Iris pigment epithelial cell (primary cell): ENCODE results near the gene PDGFB.

Experiments used
- DNase-seq: peaks from one replicate; pipeline ENCODE4 v3.0.0-alpha.2; 2011; ENCODE audit warnings: low read depth

The PDGFB gene

DNA sequence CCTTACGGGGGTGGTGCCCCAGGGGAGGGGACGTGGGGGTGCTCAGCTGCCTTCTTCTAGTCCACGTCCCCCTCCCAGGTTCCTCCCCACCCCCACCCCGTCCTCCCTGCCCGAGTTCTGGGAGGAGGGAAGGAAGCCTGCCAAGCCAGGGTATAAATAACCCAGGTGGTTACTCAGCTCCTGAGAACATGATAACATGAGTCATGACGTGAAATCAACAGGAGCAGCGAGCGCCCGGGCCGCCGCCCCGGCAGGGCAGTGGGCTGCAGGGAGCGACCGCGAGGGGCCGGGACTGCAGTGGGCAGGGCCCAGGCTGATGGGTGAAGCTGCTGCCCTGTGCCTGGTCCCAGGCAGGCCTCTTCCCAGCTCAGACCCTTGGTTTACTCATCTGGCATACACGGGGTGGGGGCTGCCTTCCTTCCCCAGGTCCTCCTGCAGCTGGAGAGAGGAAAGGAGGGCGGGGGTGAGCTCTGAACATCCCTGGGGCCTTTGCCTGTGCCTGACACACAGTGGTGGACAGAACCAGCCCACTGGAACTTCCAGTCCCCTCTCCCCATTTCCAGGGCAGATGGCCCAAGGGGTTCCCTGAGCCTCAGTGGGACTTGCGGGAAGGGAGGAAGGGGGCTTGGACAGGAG is 8.8 kb upstream of the PDGFB start:
- DNase-seq = peak; percentile 87

DNA sequence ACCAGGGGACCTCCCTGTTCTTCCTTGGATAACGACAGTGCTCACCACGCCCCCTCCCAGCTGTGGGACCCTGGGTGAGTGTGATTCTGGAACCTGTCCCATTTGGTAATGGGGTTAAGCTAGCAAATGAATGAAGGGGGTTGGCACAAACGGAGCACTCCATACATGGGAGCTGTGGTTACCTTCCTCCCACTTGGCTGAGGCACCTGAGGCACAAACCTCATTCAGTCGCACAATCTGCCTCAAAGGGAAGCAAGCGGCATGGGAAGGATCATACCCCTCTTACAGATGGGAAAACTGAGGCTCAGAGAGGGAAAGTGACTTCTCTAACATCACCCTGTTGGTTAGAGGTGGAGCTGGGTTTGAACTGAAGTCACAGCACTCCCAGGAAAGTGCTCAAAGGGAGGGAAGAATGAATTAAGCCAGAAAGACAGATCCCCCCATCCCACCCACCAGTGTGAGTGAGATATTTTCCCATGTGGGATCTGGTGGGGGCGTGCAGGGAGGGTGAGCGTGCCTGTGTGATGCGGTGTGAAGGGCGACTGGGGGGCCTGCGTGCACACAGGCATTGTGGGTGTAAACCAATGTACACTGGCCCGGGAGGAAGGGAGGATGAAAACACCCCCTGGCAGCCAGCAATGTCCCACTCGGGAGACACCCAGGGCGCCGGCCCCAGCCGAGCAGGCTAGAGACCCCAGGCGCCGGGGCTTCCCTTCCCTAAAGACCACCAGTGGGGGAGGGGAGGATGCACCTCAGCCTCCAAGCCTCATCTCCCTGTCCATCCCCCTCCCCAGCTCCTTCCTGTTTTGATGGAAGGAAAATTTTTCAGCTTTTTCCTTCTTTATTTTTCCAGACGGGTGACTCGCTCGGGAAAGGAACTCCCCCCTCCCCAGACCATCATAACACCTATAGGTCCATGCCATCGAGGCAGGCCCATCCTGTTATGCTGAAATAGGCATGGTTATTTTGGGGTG is 8.0 kb upstream of the PDGFB start:
- DNase-seq = no peak

DNA sequence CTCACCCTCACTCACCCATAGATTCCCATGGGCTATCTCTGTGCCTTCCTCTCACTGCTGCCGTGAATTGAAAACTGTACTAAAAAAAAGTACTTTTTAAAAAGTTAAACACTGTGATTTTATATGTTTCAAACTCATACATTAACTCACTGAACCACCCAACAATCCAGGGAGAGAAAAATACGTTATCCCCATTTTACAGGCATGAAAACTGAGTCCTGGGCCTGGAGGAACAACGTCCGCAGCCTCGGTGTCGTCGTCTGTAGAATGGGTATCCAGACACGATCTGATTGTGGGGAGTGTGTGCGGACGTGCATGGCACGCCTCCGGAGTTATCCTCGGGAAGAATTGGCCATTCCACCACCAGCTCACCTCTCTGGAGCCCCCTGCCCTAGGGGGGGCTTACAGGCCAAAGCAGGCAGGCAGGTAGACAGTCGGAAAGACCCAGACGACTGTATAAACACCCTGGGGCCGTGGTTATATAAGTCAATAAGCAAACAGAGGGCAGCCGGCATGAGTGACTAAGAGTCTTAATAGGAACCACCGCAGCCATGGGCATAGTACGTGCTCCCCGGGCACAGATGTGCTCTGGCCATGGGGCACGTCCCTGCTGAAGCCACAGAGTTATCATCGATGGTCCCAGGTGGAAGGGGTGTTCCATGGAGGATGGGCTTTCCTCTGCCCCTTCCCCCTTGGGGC is 7.1 kb upstream of the PDGFB start:
- no peak for DNase-seq

DNA sequence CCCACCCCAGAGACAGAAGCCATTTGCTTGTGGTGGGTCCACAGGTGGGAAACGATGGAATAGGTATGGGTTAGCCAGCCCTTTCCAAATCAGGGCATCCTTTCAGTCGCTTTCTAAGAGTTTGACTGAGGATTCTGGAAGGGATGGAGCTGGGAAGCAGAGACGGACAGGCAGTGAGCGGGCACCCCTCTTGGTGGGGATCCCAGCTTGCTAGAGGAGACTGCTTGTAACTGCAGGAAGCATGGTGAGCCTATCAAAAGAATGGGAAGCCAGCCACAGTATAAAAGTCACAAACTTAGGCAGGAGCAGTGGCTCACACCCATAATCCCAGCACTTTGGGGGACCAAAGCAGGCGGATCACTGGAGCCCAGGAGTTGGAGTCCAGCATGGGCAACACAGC is 6.1 kb upstream of the PDGFB start:
- no peak for DNase-seq

- DNase-seq = no peak
These were observed 5.3 kb upstream of the PDGFB start for GRCh38 chr22:39250131-39250530.

DNA sequence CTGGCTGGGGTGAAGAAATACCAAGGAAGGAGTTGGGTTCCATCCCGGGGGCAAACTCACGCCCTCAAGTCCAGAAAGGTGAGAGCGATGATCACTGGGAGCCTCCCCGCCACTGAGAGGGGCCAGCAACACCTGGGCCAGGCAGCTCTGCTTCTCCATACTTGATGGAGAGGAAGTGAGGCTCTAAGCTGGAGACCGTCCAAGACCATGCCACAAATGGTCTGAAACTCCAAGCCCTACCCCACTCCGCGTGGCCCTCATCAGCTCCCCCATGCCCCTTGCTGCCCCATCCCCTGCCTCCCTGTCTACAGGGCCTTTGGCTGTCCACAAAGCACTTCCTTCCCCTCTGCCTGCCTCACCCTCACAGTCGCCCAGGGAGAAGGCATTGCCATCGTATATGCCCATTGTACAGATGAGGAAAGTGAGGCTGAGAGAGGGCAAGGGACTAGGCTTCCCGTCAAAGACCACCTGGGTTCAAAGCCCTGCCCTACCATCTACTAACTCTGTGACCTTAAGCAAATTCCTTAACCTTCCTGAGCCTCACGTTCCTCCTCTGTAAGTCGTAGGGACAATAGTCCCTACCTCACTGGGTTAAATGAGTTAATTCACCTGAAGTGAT is 4.4 kb upstream of the PDGFB start:
- no peak for DNase-seq

DNA sequence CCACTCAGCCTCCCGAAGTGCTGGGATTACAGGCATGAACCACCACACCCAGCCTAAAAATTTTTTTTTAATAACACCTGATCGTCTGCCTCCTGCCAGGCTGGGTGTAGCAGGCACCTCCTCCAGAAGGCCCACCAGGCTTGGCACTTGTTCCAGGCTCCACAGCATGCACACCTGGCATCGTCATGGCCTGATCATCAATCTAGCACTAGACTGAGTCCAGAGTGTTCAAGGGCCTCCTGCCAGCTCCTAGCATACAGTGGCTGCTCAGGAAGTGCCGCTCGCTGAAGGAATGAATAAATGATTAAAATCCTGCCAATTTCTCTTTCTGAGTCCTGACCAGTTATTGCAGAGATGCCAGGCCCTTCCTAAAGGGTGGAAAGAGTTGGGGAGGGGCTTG is 3.5 kb upstream of the PDGFB start:
- no peak for DNase-seq

DNA sequence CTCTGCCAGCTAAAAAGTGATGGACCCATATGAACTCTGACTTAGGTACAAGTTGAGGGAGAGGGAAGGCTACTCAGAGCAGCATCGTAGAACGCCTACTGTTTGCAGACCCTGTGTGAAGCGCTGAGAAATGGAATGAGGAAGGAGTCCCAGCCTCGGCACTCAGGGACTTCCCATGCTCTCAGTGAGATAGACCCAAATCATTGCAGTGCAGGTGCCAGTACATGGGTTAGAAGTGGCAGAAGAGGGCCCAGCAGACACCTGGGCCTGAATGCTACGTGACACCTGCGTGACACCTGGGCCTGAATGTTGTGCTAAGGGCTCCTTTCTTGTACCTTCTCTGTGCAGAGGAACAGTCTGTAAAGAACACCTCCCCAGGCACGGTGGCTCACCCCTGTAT is 2.6 kb upstream of the PDGFB start:
- no peak for DNase-seq

GRCh38 chr22:39246690-39247332 is 2.0 kb upstream of the PDGFB start:
- no peak for DNase-seq

DNA sequence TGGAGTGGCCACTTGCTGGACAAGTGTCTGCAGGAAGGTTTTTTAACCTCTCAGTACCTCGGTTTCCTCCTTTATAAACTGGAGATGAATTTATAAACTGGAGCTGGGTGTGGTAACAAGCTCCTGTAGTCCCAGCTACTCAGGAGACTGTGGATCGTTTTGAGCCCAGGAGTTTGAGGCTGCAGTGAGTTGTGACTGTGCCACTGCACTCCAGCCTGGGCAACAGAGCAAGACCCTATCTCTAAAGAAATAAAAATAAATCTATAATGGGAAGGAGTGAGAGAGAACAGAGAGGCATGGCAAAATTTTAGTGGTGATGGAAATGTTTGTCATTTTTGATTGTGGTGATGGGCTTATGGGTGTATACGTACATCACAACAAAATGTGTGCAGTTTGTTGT is 1.4 kb upstream of the PDGFB start:
- no peak for DNase-seq

- no peak for DNase-seq
These were observed 603 bp upstream of the PDGFB start for GRCh38 chr22:39245130-39246039.

DNA sequence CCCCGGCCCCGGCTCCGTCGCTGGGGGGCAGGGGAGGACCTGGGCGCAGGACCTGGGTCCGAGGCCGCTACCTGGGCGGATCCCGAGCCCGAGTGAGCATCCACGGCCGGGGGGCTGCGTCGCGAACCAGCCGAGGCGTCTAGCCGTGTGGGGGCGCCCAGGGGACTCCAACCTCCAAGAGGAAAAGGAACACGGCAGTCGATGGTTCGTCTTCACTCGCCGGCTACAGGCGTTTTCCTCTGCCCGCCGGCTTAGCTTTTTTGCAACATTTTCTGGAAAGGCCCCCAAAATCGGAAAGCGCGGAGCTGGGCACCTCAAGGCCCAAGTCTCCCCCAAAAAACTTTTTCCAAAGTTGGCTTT is 666 bp downstream of the PDGFB start:
- no peak for DNase-seq

- DNase-seq = no peak
These were observed 1.2 kb downstream of the PDGFB start for GRCh38 chr22:39243439-39244135.

GRCh38 chr22:39242595-39243438 is 2.0 kb downstream of the PDGFB start:
- no peak for DNase-seq

GRCh38 chr22:39241794-39242594 is 2.8 kb downstream of the PDGFB start:
- DNase-seq = no peak

- no peak for DNase-seq
These were observed 3.7 kb downstream of the PDGFB start for GRCh38 chr22:39240831-39241793.
